Loucy (cell line): Measurements from ENCODE around the gene PLEKHA4.

ENCODE experiments used
- CTCF ChIP-seq: fragments of 200-600 bp; sonication (generic); conservative IDR thresholded peaks from 2 replicates; pipeline ENCODE4 v1.5.1; 2014; ENCODE audit warnings: mild to moderate bottlenecking, antibody characterized with exemption, low read length
- EZH2phosphoT487 ChIP-seq: fragments of 200-600 bp; IDR thresholded peaks from 2 replicates; pipeline ENCODE4 v1.6.1; 2018; ENCODE audit warnings: antibody characterized with exemption, mild to moderate bottlenecking, moderate library complexity, borderline replicate concordance

DNA sequence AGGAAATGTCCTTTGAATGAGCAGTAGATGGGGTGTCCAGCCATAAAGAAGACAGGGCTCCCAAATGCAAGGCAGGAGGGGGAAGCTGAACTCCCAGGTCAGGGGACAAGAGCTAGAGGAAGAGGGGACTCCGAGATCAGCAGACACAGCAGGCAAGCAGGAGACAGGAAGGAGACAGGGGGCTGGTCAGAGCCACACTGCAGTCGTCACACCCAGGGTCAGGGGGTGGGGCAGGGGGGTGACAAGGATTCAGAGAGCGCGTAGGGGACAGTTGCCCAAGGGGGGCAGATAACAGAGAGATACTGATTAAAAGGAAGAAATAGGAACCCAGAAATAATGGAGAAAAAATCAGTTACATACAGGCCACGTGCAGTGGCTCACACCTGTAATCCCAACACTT lies 35.4 kb downstream of the PLEKHA4 start:
- no peak for TF ChIP-seq CTCF
- no peak for TF ChIP-seq EZH2phosphoT487
